ENCODE results near the gene SCAMP2. TPM values are rescaled to one million over a fixed set of nuclear protein-coding genes. Genes with fewer than 3 reads are reported as not detected.

SCAMP2 gene
- total and polyA plus RNA-seq, 4 donors, result 21.7 to 42.5 (median 29.1) TPM

DNA sequence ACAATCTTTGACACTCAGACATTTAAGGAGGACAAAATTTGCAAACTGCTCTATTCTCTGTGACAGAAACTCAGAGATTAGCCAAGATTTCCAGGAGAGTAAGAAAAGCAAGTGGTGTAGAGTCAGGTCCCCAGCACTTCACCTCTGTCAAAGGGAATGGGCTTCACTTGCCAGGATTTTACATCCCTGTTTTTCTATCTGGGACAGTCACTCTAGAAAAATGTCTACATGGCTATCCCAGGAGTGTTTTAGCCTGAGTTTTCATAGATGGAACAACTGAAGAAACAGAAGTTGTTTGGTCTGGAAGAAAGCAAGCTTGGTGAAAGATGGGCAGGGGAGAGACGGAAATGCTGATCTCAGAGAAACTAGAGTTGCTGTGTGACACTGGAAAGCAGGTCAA is 30.5 kb upstream of the SCAMP2 start:
- no peak overlapping the region for H3K27ac ChIP-seq (ENCODE audit: low read depth in 1 of 2, low read length in 2 of 2)
- no peaks in the 10 kb centered on the region for H3K27me3 ChIP-seq (ENCODE audit: control insufficient read depth in 4 of 4, insufficient read depth in 4 of 4, low read length in 3 of 4)
- peaks cover 3 to 22% (median 20%) of the 10 kb centered on the region in 4 donors for H3K4me1 ChIP-seq (ENCODE audit: control insufficient read depth in 4 of 4, insufficient read depth in 4 of 4, low read length in 3 of 4)
- no peak overlapping the region for H3K9ac ChIP-seq (ENCODE audit: low read depth in 1 of 2, low read length in 2 of 2)
- H3K4me3 ChIP-seq (ENCODE audit: low read depth in 1 of 3, low read length in 3 of 3), result no peak overlapping the region
- whole genome bisulfite sequencing, result 97% methylated on average over 1 of the region's 1 CpG
- TF ChIP-seq YY1 (IDR thresholded peaks at IDR 0.05) (no peak), GABPA (IDR thresholded peaks at IDR 0.05 in 1 of 2, conservative IDR thresholded peaks at IDR 0.05 in 1 of 2) (no peak), RXRA (IDR thresholded peaks at IDR 0.05) (no peak), EGR1 (IDR thresholded peaks at IDR 0.05; ENCODE audit: low read depth in 2 of 2) (no peak), TAF1 (conservative IDR thresholded peaks at IDR 0.05) (no peak), SP1 (IDR thresholded peaks at IDR 0.05) (no peak)
- peaks cover 0 to 33% (median 16%) of the 10 kb centered on the region in 4 donors for H3K36me3 ChIP-seq (ENCODE audit: control insufficient read depth in 4 of 4, insufficient read depth in 3 of 4, low read depth in 1 of 4, low read length in 3 of 4)
- DNase-seq (ENCODE audit: low spot score), result no peak
- no peaks in the 10 kb centered on the region for H3K9me3 ChIP-seq (ENCODE audit: control insufficient read depth in 4 of 4, low read length in 3 of 4)

DNA sequence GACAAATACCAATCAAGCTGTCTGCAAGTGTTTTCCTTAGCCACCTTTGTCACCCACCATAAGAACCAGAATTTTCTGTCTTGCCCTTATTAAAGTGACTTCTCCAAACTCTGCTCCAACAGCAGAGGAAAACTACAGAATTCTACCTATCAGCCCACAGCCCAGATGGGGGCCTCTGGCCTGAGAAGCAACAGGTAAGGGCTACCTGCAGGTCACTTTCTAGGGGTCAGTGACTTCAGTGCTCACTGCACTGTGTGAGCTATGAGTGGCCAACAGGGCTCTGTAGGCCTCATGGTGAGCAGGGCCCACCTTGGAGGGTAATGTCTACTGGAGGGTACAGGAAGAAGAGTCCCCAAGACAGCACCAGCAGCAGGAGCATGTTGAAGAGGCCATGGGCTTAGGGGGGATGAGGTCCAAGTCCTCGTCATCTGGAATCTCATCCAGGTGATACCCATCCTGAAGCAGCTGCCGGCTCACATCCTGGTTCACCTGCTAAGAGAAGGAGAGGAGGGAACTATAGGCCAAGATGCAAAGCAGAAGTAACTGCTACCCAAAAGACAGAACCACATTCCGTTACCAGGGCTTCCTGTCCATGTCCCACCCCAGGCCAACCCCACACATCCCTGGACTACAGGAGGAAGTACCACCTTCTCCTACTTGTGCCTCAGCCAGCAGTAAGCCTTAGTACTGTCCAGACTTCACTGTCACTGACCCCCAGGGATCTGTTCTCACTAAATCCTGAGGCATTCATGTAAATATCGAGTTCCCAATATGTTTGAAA is 29.3 kb upstream of the SCAMP2 start:
- H3K9me3 ChIP-seq (ENCODE audit: control insufficient read depth in 4 of 4, low read length in 3 of 4), result no peaks in the 10 kb centered on the region
- H3K27me3 ChIP-seq (ENCODE audit: control insufficient read depth in 4 of 4, insufficient read depth in 4 of 4, low read length in 3 of 4), result no peaks in the 10 kb centered on the region
- no peak overlapping the region for H3K9ac ChIP-seq (ENCODE audit: low read depth in 1 of 2, low read length in 2 of 2)
- TF ChIP-seq, protein P1, sequence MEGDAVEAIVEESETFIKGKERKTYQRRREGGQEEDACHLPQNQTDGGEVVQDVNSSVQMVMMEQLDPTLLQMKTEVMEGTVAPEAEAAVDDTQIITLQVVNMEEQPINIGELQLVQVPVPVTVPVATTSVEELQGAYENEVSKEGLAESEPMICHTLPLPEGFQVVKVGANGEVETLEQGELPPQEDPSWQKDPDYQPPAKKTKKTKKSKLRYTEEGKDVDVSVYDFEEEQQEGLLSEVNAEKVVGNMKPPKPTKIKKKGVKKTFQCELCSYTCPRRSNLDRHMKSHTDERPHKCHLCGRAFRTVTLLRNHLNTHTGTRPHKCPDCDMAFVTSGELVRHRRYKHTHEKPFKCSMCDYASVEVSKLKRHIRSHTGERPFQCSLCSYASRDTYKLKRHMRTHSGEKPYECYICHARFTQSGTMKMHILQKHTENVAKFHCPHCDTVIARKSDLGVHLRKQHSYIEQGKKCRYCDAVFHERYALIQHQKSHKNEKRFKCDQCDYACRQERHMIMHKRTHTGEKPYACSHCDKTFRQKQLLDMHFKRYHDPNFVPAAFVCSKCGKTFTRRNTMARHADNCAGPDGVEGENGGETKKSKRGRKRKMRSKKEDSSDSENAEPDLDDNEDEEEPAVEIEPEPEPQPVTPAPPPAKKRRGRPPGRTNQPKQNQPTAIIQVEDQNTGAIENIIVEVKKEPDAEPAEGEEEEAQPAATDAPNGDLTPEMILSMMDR (IDR thresholded peaks at IDR 0.05; ENCODE audit: low read depth, low read length, missing input control), result no peak
- TF ChIP-seq GABPA (IDR thresholded peaks at IDR 0.05 in 1 of 2, conservative IDR thresholded peaks at IDR 0.05 in 1 of 2) (no peak), RAD21 (IDR thresholded peaks at IDR 0.05) (no peak), JUND (IDR thresholded peaks at IDR 0.05) (no peak), YY1 (IDR thresholded peaks at IDR 0.05) (no peak)
- no peak overlapping the region for H3K27ac ChIP-seq (ENCODE audit: low read depth in 1 of 2, low read length in 2 of 2)
- H3K4me1 ChIP-seq (ENCODE audit: control insufficient read depth in 4 of 4, insufficient read depth in 4 of 4, low read length in 3 of 4), result peaks cover 3 to 21% (median 18%) of the 10 kb centered on the region in 4 donors
- peaks cover 0 to 35% (median 18%) of the 10 kb centered on the region in 4 donors for H3K36me3 ChIP-seq (ENCODE audit: control insufficient read depth in 4 of 4, insufficient read depth in 3 of 4, low read depth in 1 of 4, low read length in 3 of 4)
- no peak overlapping the region for H3K4me3 ChIP-seq (ENCODE audit: low read depth in 1 of 3, low read length in 3 of 3)
- DNase-seq (ENCODE audit: low spot score), result no peak
- 90% methylated on average over 4 of the region's 4 CpGs for WGBS

DNA sequence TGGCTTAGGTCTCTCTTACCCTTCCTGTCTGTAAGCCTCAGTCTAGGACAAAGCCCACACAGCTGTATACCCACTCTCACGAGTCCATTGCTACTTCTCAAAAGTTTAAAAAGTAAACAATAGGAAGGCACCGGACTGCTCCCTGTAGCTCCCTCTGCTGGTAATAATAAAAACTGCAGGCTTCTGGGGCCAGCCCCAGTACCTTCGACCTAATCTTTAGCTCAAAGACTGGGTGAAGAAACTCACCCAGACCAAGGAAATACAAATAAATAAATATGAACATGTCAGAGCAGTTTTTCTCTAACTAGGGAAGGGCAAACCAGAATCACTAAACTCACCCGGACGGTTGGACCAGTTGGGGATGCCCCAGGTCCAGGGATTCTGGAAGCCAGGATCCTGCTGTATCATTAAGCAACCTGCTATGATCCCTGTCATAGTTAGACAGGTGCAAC is 28.5 kb upstream of the SCAMP2 start:
- peaks cover 3 to 16% (median 13%) of the 10 kb centered on the region in 4 donors for H3K4me1 ChIP-seq (ENCODE audit: control insufficient read depth in 4 of 4, insufficient read depth in 4 of 4, low read length in 3 of 4)
- no peak overlapping the region for H3K9ac ChIP-seq (ENCODE audit: low read depth in 1 of 2, low read length in 2 of 2)
- peaks cover 0 to 42% (median 18%) of the 10 kb centered on the region in 4 donors for H3K36me3 ChIP-seq (ENCODE audit: control insufficient read depth in 4 of 4, insufficient read depth in 3 of 4, low read depth in 1 of 4, low read length in 3 of 4)
- peak; percentile 64 for DNase-seq (ENCODE audit: low spot score)
- no peaks in the 10 kb centered on the region for H3K9me3 ChIP-seq (ENCODE audit: control insufficient read depth in 4 of 4, low read length in 3 of 4)
- H3K27ac ChIP-seq (ENCODE audit: low read depth in 1 of 2, low read length in 2 of 2), result no peak overlapping the region
- H3K27me3 ChIP-seq (ENCODE audit: control insufficient read depth in 4 of 4, insufficient read depth in 4 of 4, low read length in 3 of 4), result no peaks in the 10 kb centered on the region
- TF ChIP-seq FOXA1 (IDR thresholded peaks at IDR 0.05) (no peak), YY1 (IDR thresholded peaks at IDR 0.05) (no peak), RAD21 (IDR thresholded peaks at IDR 0.05) (peak; percentile 79 to 83), RXRA (IDR thresholded peaks at IDR 0.05) (no peak), HNF4A (conservative IDR thresholded peaks at IDR 0.05) (peak in 1 of 2 donors; percentile 6), SP1 (IDR thresholded peaks at IDR 0.05) (no peak)
- TF ChIP-seq, protein P2, sequence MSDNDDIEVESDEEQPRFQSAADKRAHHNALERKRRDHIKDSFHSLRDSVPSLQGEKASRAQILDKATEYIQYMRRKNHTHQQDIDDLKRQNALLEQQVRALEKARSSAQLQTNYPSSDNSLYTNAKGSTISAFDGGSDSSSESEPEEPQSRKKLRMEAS (IDR thresholded peaks at IDR 0.05), result no peak
- TF ChIP-seq, protein P1 (IDR thresholded peaks at IDR 0.05; ENCODE audit: low read depth, low read length, missing input control), result peak; percentile 91
- WGBS, result 17% methylated on average over 5 of the region's 5 CpGs
- no peak overlapping the region for H3K4me3 ChIP-seq (ENCODE audit: low read depth in 1 of 3, low read length in 3 of 3)

Data from liver (tissue), 9 donors.